SK-MEL-5 (cell line): ENCODE measurements around the gene UBE2V1. TPM values are rescaled to one million over a fixed set of nuclear protein-coding genes. Genes with fewer than 3 reads are reported as not detected.
"Not testable (repeated sequence)": the region's sequence is repeated elsewhere in the genome, so short reads cannot be mapped to it uniquely, and the experiment has no call there.

Experiments
- DNase-seq: peaks from one replicate; pipeline ENCODE4 v3.0.0-alpha.2; 2016; ENCODE audit warnings: low read depth, low spot score
- in situ Hi-C: cut with HindIII; loops from 2 replicates; pipeline ENCODE4 v1.10.0; 2016; ENCODE audit warnings: low sequenced_read_pairs, high pct_unique_total_duplicates, low pct_unique_long_range_greater_than_20kb
- total RNA-seq: library from RNA; depleted of rRNA; stranded (reverse); fragments of >200 nt; shearing (Covaris generic); gene quantifications from 2 replicates; pipeline ENCODE4 v1.2.3, GENCODE V29; 2014

UBE2V1 gene
- total RNA-seq, 1 experiment from 2014 or later = 53.1 TPM

DNA sequence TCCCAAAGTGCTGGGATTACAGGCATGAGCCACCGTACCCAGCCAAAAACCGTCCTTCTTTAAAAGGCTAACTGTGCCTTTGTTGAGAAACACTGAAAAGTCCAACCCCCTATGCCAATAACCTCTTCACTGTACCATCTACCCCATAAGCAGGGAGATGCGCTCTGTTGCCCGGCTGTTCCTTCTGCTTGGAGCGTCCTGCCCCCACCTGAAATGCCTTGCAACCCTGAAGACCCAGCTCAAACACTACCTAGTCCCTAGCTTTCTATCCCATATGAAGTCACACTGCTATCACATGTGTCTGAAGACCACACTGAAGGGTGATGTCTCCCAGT, 27.8 kb downstream of the UBE2V1 start:
- no peak for DNase-seq
- in situ Hi-C loops = no loop called here

DNA sequence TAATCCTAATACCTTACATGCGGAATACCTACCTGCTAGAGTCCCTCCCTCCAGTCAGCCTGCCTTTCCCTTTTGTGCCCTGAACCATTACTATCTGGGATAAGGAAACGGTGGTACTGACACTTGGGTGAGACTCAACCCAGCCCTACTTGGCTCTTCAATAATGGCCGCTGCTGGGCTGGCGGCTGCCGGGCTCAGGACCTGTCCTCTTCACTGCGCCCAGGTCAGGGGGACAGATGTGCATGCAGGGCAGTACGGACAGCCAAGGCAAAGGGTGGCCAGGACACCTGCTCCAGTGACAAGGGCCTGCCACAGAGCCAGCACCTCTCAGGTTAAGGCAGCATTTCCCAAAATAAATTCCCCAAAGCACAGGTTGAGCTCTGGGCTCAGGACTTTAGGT, 29.9 kb downstream of the UBE2V1 start:
- in situ Hi-C loops = no loop called here
- DNase-seq = no peak

DNA sequence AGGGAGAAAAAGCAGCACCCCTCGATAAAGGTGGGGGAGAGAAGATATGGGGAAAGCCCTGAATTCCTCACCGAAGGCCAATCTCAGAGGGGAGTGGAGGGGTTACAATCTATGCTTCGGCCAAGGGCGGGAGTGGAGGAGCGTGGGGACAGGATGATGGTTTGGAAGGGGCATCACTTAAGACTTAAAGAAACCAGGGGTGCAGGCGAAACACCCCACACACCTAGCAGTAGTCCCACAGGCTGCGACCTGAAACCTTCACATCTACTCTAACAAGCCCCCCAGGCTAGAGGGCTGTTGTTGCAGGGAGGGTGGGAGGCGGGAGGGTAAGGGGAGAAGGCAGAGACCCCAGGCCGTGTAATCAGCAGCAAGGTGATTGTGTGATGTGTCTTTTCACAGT, 30.9 kb downstream of the UBE2V1 start:
- in situ Hi-C loops, DNase-seq: not testable (repeated sequence)

DNA sequence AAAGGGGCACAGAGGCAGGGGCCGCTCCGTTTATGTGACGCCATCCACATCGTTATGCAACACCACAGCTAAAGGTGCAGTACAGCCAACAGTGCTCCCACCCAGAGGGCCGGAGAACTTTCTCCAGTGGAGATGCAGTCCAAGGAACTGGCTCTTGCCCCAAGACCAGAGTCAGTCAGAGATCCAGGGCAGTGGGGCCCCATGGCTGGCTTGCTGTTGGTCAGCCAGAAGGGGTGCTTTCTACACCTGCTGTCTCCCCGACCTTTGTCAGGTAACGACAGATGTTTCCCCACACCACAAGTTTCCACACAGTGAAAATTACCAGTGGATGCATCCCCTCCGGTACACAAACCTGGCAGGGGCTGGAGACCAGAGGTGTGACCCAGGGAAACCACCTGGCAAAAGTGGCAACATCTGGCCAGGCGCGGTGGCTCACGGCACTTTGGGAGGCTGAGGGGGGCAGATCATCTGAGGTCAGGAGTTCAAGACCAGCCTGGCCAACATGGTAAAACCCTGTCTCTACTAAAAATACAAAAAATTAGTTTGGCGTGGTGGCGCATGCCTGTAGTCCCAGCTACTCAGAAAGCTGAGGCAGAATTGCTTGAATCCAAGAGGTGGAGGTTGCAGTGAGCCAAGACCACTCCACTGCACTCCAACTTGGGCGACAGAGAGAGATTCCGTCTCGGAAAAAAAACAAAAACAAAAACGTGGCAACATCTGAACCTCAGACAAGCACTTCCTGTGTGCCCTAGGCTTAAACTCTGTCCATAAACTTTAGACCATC, 34.9 kb downstream of the UBE2V1 start:
- DNase-seq = no peak
- in situ Hi-C loops = no loop called here

DNA sequence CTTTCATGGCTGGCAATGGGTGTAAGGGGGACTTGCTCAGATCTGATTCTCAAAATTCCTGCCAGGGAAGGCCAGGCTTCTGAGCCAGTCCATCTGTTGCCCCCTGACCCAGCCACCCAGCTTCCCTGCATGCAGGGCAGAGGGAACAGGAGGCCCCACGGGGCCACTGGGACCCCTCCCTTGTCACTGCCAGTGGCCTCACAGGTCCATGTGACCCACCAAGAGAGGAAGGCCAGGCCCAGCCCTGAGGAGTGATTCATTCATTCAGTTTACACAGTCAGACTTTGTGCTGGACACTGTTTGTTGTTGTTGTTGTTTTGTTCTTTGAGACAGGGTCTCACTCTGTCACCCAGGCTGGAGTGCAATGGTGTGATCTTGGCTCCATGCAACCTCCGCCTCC, 39.5 kb downstream of the UBE2V1 start:
- in situ Hi-C loops = no loop called here
- DNase-seq = no peak

DNA sequence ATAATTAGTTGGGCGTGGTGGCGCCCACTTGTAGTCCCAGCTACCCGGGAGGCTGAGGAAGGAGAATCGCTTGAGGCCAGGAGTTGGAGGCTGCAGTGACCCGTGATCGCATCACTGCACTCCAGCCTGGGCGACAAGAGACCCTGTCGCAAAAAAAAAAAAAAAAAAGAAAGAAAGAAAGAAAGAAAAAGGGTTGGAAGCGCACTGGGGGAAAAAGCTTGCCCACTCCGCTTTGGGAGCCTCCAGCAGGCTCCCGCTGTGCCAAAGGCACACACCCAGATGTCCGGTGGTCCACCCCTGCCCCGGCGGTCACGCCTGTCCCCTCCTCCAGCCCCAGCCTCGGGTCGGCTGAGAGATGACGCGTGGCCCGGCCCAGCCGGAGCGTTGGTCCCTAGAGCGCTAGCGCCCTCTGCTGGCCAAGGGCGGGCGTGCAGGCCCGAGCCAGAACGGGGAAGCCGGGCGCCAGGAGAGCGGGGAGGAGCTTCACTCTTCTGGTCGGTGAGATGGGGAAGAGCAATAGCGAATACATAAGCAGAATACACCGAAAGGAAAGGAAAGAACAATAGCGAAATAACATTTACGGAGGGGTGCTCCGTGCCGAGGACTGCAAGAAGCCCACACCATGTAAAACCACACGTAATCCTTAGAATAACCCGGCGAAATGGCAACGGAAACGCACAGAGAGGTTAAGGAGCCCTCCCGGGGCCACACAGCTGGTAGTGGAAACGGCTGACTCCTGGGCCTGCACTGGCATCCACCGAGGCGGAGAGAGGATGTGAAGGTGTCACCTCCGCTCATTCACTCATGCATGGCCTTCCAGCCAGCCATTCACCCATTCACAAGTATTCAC, 41.7 kb downstream of the UBE2V1 start:
- peak; percentile 89 for DNase-seq
- in situ Hi-C loops = no loop called here

DNA sequence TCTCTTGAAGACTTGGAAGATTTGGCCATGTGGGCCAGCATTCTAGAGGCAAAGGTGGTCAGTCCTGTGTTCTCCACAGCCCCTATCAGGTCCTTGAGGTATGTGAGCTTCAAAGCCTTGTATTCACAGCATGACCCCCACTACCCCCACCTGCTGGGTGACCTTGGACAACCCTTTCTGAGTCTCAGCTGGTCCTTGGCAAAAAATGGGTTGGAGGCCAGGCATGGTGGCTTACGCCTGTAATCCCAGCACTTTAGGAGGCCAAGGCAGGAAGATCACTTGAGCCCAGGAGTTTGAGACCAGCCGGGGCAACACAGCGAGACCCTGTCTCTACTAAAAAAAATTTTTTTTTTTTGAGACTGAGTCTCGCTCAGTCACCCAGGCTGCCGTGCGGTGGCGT, 42.6 kb downstream of the UBE2V1 start:
- no peak for DNase-seq
- in situ Hi-C loops = no loop called here

DNA sequence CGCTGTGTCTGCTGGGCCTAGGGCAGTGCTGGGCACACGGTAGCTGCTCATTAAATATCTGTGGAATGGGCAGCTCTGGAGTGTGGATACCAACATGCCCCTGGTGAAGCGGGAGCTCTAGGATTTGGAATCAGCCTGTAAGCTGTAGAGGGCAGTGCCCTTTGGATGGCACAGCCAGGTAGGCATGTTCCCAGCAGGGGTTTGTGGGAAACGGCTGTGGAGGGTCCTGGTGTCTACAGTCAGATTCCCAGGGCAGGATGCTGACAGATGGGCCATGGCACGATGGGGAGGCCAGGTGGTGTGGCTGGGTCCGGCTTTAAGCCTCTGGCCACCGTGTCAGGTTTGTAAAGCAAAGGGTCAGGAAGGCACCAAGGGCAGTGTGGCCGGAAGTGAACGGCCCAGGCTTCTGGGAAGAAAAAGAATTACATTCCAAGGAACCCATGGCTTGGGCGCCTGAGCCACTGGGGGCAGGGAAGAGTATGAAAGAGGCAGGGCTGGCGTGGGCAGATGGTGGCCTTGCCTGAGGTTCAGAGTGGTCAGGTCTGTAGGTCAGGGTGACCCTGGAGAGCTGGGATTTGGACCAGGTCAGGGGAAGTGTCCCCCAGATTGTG, 44.8 kb downstream of the UBE2V1 start:
- in situ Hi-C loops = no loop called here
- DNase-seq = no peak

DNA sequence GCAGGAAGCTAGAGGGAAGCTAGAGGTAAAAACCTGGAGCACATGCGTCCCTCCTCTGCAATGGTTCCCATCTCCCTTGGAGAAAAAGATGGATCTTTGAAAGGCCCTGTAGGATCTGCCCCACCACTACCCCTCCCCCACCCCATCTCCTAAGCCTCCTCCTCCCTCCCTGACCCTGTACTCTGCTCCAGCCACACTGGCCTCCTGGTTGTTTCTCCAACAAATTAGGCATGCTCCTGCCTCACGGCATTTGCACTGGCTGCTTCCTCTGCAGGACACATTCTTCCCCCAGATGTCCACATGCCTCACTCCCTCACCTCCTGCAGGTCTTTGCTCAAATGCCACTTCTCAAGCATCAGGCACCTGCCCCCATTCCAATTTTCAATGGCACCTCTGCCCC, 45.5 kb downstream of the UBE2V1 start:
- no peak for DNase-seq
- in situ Hi-C loops = no loop called here

DNA sequence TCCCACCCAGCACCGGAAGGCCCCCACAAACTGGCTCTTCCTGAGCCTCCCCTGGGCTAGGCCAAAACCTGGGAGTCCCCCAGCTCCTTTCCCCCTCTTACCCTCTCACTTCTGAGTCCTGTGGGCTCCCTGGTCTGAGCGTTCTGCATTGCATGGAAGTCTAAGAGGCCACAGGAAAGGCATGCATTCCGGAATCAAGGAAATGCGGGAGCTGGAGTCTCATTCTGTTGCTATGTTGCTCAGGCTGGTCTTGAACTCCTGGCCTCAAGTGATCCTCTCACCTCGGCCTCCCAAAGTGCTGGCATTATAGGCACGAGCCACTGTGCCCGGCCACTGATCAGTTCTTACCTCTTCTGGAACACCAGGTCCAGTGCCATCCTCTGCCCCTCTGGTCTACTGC, 45.9 kb downstream of the UBE2V1 start:
- no peak for DNase-seq
- in situ Hi-C loops = no loop called here

DNA sequence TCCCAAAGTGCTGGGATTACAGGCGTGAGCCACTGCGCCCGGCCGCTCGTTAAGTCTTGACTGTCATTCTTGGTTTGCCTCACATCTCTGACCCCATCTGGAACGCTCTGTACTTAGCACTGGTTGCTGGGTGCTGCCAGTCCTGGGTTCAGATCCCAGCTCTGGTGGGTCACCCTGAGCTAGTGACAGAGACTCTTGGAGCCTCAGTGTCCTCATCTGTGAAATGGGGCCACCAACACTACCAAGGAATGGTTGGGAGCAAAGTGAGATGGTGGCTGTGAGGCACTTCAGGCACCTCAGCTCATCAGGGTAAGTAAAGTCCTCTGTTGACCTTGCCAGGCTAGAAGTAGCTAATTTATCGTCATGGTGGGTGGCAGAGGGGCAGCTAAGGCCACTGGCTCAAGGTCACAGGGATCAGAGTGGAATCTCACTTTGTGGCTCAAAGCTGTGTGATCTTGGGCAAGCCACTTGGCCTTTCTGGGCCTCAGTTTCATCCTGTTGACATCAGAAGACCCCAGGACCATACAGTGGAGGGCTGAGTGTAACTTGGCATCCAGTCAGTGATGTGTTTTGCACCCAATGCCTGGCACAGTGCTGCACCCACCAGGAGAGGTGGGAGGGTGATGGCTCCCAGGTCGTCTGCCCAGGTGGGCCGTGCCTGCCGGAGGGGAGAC, 46.7 kb downstream of the UBE2V1 start:
- in situ Hi-C loops = no loop called here
- no peak for DNase-seq

DNA sequence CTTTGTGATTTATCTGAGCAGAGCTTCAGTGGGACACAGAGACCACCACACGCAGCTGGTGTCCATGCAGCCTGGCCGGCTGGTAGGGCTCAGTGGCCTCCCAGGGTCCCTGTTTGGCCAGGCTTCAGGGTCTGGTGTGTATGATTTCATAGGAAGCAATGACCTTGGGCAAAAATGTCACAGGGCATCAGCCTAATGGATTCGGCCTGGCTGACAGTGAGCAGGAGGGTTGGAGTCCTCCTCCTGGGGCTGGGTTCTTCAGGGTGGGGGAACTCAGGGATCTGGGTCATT, 47.7 kb downstream of the UBE2V1 start:
- in situ Hi-C loops = no loop called here
- DNase-seq = no peak

DNA sequence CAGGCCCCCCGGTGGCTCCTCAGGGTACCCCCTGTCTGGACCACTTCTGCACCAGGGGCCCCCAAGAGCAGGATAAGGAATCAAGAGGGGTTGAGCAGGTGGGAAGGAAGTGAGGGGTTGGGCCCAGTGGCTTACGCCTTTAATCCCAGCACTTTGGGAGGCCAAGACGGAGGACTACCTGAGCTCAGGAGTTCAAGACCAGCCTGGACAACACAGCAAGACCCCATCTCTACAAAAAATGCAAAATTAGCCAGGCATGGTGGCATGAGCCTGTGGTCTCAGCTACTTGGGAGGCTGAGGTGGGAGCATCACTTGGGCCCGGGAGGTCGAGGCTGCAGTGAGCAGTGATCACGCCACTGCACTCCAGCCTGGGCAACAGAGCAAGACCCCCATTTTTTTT, 49.2 kb downstream of the UBE2V1 start:
- DNase-seq, in situ Hi-C loops: not testable (repeated sequence)

DNA sequence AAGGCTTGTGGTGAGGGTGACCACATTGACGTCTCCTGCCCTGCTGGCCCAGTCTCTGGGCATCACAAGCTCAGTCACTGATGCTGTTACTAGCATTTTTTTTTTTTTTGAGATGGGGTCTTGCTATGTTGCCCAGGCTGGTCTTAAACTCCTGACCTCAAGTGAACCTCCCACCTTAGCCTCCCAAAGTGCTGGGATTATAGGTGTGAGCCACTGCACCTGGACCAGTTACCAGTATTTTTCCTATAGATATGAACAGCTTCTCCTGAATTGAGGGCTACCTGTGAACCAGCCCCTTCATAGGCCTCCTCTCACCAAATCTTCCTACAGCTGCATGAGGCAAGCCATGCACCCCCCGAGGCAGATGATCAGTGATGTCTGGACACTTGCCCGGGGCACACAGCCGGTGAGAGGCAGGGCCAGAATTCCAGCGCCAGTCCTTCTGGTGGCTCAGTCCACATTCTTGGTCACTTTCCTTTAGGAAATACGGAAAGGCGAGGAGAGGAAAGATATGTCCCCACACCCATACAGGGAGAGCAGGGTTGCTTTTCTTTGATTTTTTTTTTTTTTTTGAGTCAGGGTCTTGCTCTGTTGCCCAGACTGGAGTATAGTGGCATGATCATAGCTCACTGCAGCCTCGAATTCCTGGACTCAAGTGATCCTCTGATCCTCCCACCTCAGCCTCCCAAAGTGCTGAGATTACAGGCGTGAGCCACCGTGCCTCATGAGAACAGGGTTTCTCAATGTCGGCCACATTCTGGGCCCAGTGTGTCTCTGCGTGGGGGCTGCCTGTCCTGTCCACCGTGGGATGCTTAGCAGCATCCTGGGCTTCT, 50.7 kb downstream of the UBE2V1 start:
- no peak for DNase-seq
- in situ Hi-C loops = no loop called here

DNA sequence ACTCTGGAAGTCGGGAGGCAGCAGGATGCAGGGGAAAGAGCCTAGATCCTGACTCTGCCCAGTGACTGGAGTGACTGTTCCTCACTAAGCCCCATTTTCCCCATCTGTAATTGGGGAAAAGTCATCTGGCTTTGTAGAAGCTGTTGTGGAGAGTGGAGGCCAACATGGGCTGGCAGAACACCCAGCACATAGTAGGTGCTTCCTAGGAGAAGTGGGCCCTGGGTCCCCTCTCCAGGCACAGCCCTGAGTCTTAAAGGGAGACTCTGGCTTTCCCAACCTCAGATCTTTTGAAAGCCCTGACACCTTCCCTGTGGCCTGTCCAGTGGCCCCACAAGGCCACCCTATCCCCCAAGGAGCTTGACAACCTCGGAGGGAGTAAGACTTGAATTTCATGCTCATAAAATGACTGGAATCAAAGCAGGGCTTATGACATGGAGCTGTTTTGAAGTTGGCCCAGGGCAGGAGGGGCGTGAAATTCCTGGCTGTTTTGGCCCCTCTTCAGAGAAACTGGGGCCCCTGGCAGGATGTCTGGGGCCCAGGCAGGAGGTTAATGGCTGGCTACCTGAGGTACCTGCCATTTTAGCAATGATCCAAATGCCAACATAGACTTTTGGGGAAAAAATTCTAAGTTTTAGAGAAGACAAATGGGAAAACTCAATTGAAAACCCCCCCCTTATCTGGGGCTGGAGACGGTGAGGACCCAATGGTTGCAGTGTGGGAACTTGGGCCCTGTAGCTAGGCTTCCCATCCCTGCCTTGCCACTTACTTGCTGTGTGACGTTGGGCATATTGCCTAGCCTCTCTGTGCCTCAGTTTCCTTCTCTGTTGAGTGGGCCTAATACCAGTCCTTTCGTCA, 51.6 kb downstream of the UBE2V1 start:
- in situ Hi-C loops = no loop called here
- DNase-seq = no peak

DNA sequence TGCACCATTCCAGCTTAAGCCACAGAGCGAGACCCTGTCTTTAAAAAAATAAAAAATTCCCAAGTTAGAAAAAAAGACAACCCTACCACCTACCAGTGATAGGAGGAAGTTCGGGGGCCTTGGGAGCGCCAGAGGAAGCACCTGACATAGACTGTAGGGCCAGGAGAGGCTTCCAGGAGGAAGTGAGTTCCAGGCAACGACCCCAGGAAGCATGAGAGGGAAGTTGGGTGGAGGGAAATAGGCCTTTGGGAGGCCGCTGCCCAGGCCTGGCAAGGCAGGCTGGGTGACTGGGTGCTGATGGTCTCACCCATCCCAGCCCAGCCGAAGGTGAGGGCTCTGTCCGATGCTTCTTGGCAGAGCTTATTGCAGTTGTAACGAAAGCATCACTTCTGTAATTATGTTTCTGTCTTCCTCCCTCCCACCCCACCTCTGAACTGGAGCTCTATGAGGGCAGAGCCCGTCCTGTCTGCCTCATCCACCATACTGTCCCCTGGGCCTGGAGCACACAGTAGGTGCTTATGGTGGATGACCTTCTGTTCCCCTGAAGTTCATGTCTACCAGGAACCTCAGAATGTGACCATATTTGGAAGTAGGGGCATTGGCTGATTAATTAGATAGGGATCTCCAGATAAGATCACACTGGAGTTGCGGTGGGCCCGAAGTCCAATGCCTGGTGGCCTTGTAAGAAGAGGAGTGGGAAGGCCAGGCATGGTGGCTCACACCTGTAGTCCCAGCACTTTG, 54.1 kb downstream of the UBE2V1 start:
- in situ Hi-C loops = no loop called here
- DNase-seq = no peak
